Measurements from ENCODE around the gene C9orf72.

DNA sequence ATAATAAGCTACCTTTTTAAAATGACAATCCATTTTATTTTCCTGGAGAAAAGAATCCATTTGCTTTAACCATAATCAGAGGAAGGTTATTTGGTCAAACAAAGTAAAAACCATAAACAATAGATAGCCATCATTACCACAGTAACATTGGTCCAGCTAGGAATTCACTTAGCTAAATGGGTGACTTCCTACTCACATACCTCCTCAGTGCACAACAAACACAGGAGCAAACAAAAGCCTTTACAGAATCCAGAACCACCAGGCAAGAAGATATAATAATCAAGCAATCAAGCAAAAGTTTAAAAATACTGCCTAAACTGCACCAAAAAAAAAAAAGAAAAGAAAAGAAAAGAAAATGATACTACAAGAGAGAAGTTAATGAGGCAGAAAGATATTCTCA is 50.1 kb downstream of the C9orf72 start:
- TF ChIP-seq CTCF (conservative IDR thresholded peaks at IDR 0.05), result no peak
- TF ChIP-seq EZH2 (IDR thresholded peaks at IDR 0.05; ENCODE audit: low read depth), result no peak
